Gastroesophageal sphincter (tissue), 4 donors: ENCODE data around the gene RAD51B. TPM values are rescaled to one million over a fixed set of nuclear protein-coding genes. Genes with fewer than 3 reads are reported as not detected.

Experiments
- ATAC-seq: fragments of 150-250 bp; one replicate; pipeline ENCODE4 v1.9.1; 2016; ENCODE audit warnings: mild to moderate bottlenecking, moderate library complexity
- H3K27ac ChIP-seq, 4 donors: fragments of 200-600 bp; sonication (generic) in 3 of 4; 1 replicate in 3 of 4; 2 replicates in 1 of 4; pipeline ENCODE4 v1.5.1; 2016 to 2019
- H3K27me3 ChIP-seq: fragments of 200-600 bp; sonication (generic); one replicate; pipeline ENCODE4 v1.5.1; 2019
- H3K36me3 ChIP-seq, 2 donors: fragments of 200-600 bp; sonication (generic); one replicate each; pipeline ENCODE4 v1.5.1; 2019; ENCODE audit warnings: control low read depth in 1 of 2
- H3K4me1 ChIP-seq, 3 donors: fragments of 200-600 bp; sonication (generic); 1 replicate in 2 of 3; 2 replicates in 1 of 3; pipeline ENCODE4 v1.5.1; 2016 to 2019; ENCODE audit warnings: control low read depth in 2 of 3
- H3K4me3 ChIP-seq, 2 donors: fragments of 200-600 bp; sonication (generic); one replicate each; pipeline ENCODE4 v1.5.1; 2019; ENCODE audit warnings: mild to moderate bottlenecking in 1 of 2, moderate library complexity in 1 of 2
- H3K9me3 ChIP-seq, 3 donors: fragments of 200-600 bp; sonication (generic); one replicate each; pipeline ENCODE4 v1.5.1; 2017 to 2019; ENCODE audit warnings: control low read depth in 2 of 3
- CTCF ChIP-seq, 4 experiments: fragments of 200-600 bp in 2 of 4; fragments of 450-650 bp in 2 of 4; sonication (generic) in 1 of 4; IDR thresholded peaks; one replicate each; pipeline ENCODE4 v1.5.1; 2017 to 2019; ENCODE audit warnings: antibody characterized with exemption in 4 of 4, mild to moderate bottlenecking in 2 of 4, moderate library complexity in 2 of 4
- EP300 ChIP-seq: sonication (generic); formaldehyde crosslinking; IDR thresholded peaks from one replicate; pipeline ENCODE4 v1.6.1; 2017; ENCODE audit warnings: antibody characterized with exemption, mild to moderate bottlenecking
- POLR2A ChIP-seq, 2 donors: fragments of 450-650 bp; IDR thresholded peaks; one replicate each; pipeline ENCODE4 v1.6.1; 2017; ENCODE audit warnings: antibody characterized with exemption in 2 of 2, mild to moderate bottlenecking in 2 of 2, moderate library complexity in 1 of 2
- POLR2AphosphoS5 ChIP-seq: sonication (generic); formaldehyde crosslinking; IDR thresholded peaks from one replicate; pipeline ENCODE4 v1.6.1; 2017; ENCODE audit warnings: antibody characterized with exemption
- WGBS, 2 donors: methylation state at CpG; one replicate each; pipeline ENCODE4 v1.1.5; 2018; ENCODE audit warnings: low coverage in 1 of 2; 5-methylcytosine and 5-hydroxymethylcytosine counted together
- total RNA-seq, 4 donors: library from RNA; depleted of rRNA; stranded (reverse); fragments of >200 nt; gene quantifications; one replicate each; pipeline ENCODE4 v1.1.0, GENCODE V29; 2016

RAD51B gene
- total RNA-seq, 4 donors from 2014 or later: 5.1 to 7.0 (median 6.0) TPM

GRCh38 chr14:68458840-68459469 lies 639.4 kb downstream of the RAD51B start:
- ATAC-seq: peak; percentile 72
- H3K27me3 ChIP-seq: no peaks in the 10 kb centered on the region
- peaks cover 9 to 31% (median 17%) of the 10 kb centered on the region in 3 donors for H3K4me1 ChIP-seq
- peaks cover 0 to 7% (median 1%) of the 10 kb centered on the region in 3 donors for H3K9me3 ChIP-seq
- WGBS, 2 donors: 0 to 40% methylated on average over 4 to 5 of the region's 5 CpGs
- H3K36me3 ChIP-seq: no peaks in the 10 kb centered on the region
- no peak overlapping the region for H3K4me3 ChIP-seq
- TF ChIP-seq CTCF (IDR thresholded peaks at IDR 0.05) (no peak), POLR2A (IDR thresholded peaks at IDR 0.05) (no peak), EP300 (no peak), POLR2AphosphoS5 (no peak)
- H3K27ac ChIP-seq: peak overlapping the region; percentile 27 to 80 (median 74)

GRCh38 chr14:68459480-68460136 lies 640.0 kb downstream of the RAD51B start:
- H3K36me3 ChIP-seq: no peaks in the 10 kb centered on the region
- H3K4me1 ChIP-seq: peaks cover 9 to 33% (median 17%) of the 10 kb centered on the region in 3 donors
- H3K27me3 ChIP-seq: no peaks in the 10 kb centered on the region
- H3K4me3 ChIP-seq: no peak overlapping the region
- ATAC-seq: no peak
- peaks cover 0 to 3% (median 0%) of the 10 kb centered on the region in 3 donors for H3K9me3 ChIP-seq
- peak overlapping the region; percentile 27 to 80 (median 74) for H3K27ac ChIP-seq
- 45 to 75% methylated on average over 4 to 5 of the region's 5 CpGs for WGBS, 2 donors
- TF ChIP-seq CTCF (IDR thresholded peaks at IDR 0.05): no peak
- no peak for TF ChIP-seq POLR2A (IDR thresholded peaks at IDR 0.05)
- no peak for TF ChIP-seq POLR2AphosphoS5
- no peak for TF ChIP-seq EP300

GRCh38 chr14:68460541-68460940 lies 641.0 kb downstream of the RAD51B start:
- H3K9me3 ChIP-seq: no peaks in the 10 kb centered on the region
- no peaks in the 10 kb centered on the region for H3K27me3 ChIP-seq
- H3K27ac ChIP-seq: peak overlapping the region in 3 of 4 donors; percentile 74 to 80 (median 74)
- no peak overlapping the region for H3K4me3 ChIP-seq
- H3K36me3 ChIP-seq: no peaks in the 10 kb centered on the region
- H3K4me1 ChIP-seq: peaks cover 9 to 37% (median 17%) of the 10 kb centered on the region in 3 donors
- peak; percentile 42 for ATAC-seq
- 83% methylated on average over 1 of the region's 1 CpG; no CpG with 5 or more reads in 1 of the 2 donors for WGBS, 2 donors
- TF ChIP-seq POLR2A (IDR thresholded peaks at IDR 0.05) (no peak), POLR2AphosphoS5 (no peak), CTCF (IDR thresholded peaks at IDR 0.05) (no peak), EP300 (no peak)

- Histone ChIP-seq H3K4me3 (no peak overlapping the region), H3K27me3 (no peaks in the 10 kb centered on the region), H3K4me1 (peaks cover 9 to 38% (median 17%) of the 10 kb centered on the region in 3 donors), H3K36me3 (no peaks in the 10 kb centered on the region), H3K9me3 (no peaks in the 10 kb centered on the region), H3K27ac (peak overlapping the region in 3 of 4 donors; percentile 74 to 80 (median 74))
- no peak for TF ChIP-seq POLR2AphosphoS5
- no peak for TF ChIP-seq EP300
- TF ChIP-seq CTCF (IDR thresholded peaks at IDR 0.05): no peak
- TF ChIP-seq POLR2A (IDR thresholded peaks at IDR 0.05): no peak
- no peak for ATAC-seq
- WGBS, 2 donors: 65 to 98% methylated on average over 4 of the region's 4 CpGs
These were observed 641.5 kb downstream of the RAD51B start for GRCh38 chr14:68461086-68461485.
